SK-N-SH (cell line): ENCODE data around the gene EZH1. TPM values are rescaled to one million over a fixed set of nuclear protein-coding genes. Genes with fewer than 3 reads are reported as not detected.

Source experiments
- CTCF ChIA-PET: fragments of 300-600, 350-600 bp; formaldehyde crosslinking; extraction: SDS; loops from one replicate; lab custom pipeline; 2021; lab: Yijun Ruan, JAX
- POLR2A ChIA-PET: fragments of 350-600 bp; sonication (Branson Sonifier 250); formaldehyde crosslinking; extraction: SDS; loops from one replicate; lab custom pipeline; 2020; ENCODE audit warnings: antibody characterized with exemption, inconsistent platforms; lab: Yijun Ruan, JAX
- DNase-seq: peaks from one replicate; pipeline ENCODE4 v3.0.0; 2012
- H2AFZ ChIP-seq: fragments of 200-600 bp; sonication (generic); 2 replicates; pipeline ENCODE4 v1.8.1; 2016; ENCODE audit warnings: antibody characterized with exemption, mild to moderate bottlenecking, low read depth
- H3F3A ChIP-seq: fragments of 200-600 bp; sonication (generic); replicated peaks from 2 replicates; pipeline ENCODE3; 2016; ENCODE audit warnings: antibody characterized with exemption, mild to moderate bottlenecking; ENCODE audit not compliant: insufficient read depth
- H3K27ac ChIP-seq, 2 experiments: fragments of 200-500 bp in 1 of 2; fragments of 200-600 bp in 1 of 2; sonication (Bioruptor generic) in 1 of 2; sonication (generic), shearing (Covaris generic) in 1 of 2; 2 replicates each; pipeline versions ENCODE4 v1.5.1 to v1.6.1; 2014 to 2016; ENCODE audit warnings: low read depth in 2 of 2, inconsistent platforms in 1 of 2, low read length in 1 of 2, mild to moderate bottlenecking in 1 of 2, mixed read lengths in 1 of 2
- H3K27me3 ChIP-seq: fragments of 200-600 bp; sonication (generic), shearing (Covaris generic); 2 replicates; pipeline ENCODE4 v1.6.1; 2016; ENCODE audit warnings: mixed run types; ENCODE audit not compliant: insufficient read depth
- H3K36me3 ChIP-seq, 2 experiments: fragments of 200-500 bp in 1 of 2; fragments of 200-600 bp in 1 of 2; sonication (Bioruptor generic) in 1 of 2; sonication (generic) in 1 of 2; replicated peaks in 1 of 2; 2 replicates each; pipeline versions ENCODE3 to v1.5.1; 2014 to 2016; ENCODE audit warnings: low read length in 1 of 2, mild to moderate bottlenecking in 1 of 2; ENCODE audit not compliant: insufficient read depth in 2 of 2, control insufficient read depth in 1 of 2
- H3K4me1 ChIP-seq, 2 experiments: fragments of 200-500 bp in 1 of 2; fragments of 200-600 bp in 1 of 2; sonication (Bioruptor generic) in 1 of 2; sonication (generic), shearing (Covaris generic) in 1 of 2; 2 replicates each; pipeline versions ENCODE4 v1.5.1 to v1.6.1; 2014 to 2016; ENCODE audit warnings: low read depth in 1 of 2, low read length in 1 of 2, mixed run types in 1 of 2; ENCODE audit not compliant: insufficient read depth in 2 of 2, control insufficient read depth in 1 of 2
- H3K4me2 ChIP-seq: fragments of 200-600 bp; sonication (generic), shearing (Covaris generic); 2 replicates; pipeline ENCODE4 v1.6.1; 2017; ENCODE audit warnings: mixed run types
- H3K4me3 ChIP-seq, 2 experiments: fragments of 200-500 bp in 1 of 2; fragments of 200-600 bp in 1 of 2; sonication (Bioruptor generic) in 1 of 2; sonication (generic), shearing (Covaris generic) in 1 of 2; 2 replicates each; pipeline versions ENCODE4 v1.5.1 to v1.8.1; 2014 to 2016; ENCODE audit warnings: low read depth in 2 of 2, inconsistent platforms in 1 of 2, low read length in 1 of 2, mild to moderate bottlenecking in 1 of 2, mixed read lengths in 1 of 2, moderate library complexity in 1 of 2
- H3K79me2 ChIP-seq: fragments of 200-600 bp; sonication (generic); 2 replicates; pipeline ENCODE4 v1.8.1; 2017; ENCODE audit warnings: mild to moderate bottlenecking; ENCODE audit not compliant: insufficient read depth
- H3K9ac ChIP-seq: fragments of 200-600 bp; sonication (generic); 2 replicates; pipeline ENCODE4 v1.6.1; 2017; ENCODE audit warnings: mixed run types
- H3K9me2 ChIP-seq: fragments of 200-600 bp; sonication (generic); 2 replicates; pipeline ENCODE4 v1.6.1; 2017; ENCODE audit warnings: mixed run types
- H3K9me3 ChIP-seq: fragments of 200-600 bp; sonication (generic); 2 replicates; pipeline ENCODE4 v1.6.1; 2017; ENCODE audit warnings: mixed run types, mild to moderate bottlenecking, moderate library complexity
- H4K20me1 ChIP-seq: fragments of 200-600 bp; sonication (generic); 2 replicates; pipeline ENCODE4 v1.6.1; 2017; ENCODE audit warnings: mild to moderate bottlenecking, mixed run types; ENCODE audit not compliant: insufficient read depth
- CHD2 ChIP-seq: fragments of 150-350 bp; IDR thresholded peaks from 2 replicates; pipeline ENCODE4 v1.6.1; 2018; ENCODE audit warnings: low read length; ENCODE audit not compliant: partially characterized antibody
- ELF1 ChIP-seq: IDR thresholded peaks from 2 replicates; pipeline ENCODE4 v1.4.0; 2012
- EP300 ChIP-seq, 2 experiments: IDR thresholded peaks; 2 replicates each; pipeline versions ENCODE4 v1.4.0 to v1.6.1; 2012; ENCODE audit warnings: borderline replicate concordance in 1 of 2, low read depth in 1 of 2, low read length in 1 of 2
- EZH2phosphoT487 ChIP-seq: fragments of 200-600 bp; sonication (generic); IDR thresholded peaks from 2 replicates; pipeline ENCODE4 v1.6.1; 2017; ENCODE audit warnings: low read depth, mixed run types, mild to moderate bottlenecking, antibody characterized with exemption, moderate library complexity, borderline replicate concordance
- FOSL2 ChIP-seq: IDR thresholded peaks from 2 replicates; pipeline ENCODE4 v1.4.0; 2012; ENCODE audit warnings: low read depth, mild to moderate bottlenecking, moderate library complexity, borderline replicate concordance
- GABPA ChIP-seq: IDR thresholded peaks from 2 replicates; pipeline ENCODE4 v1.4.0; 2012; ENCODE audit warnings: low read depth, mild to moderate bottlenecking
- MAX ChIP-seq: IDR thresholded peaks from 2 replicates; pipeline ENCODE4 v1.4.0; 2012; ENCODE audit warnings: low read depth
- MXI1 ChIP-seq: IDR thresholded peaks from 2 replicates; pipeline ENCODE4 v1.6.1; 2012; ENCODE audit warnings: mild to moderate bottlenecking, low read depth, low read length, improper control_type of control experiment
- NFIC ChIP-seq: IDR thresholded peaks from 2 replicates; pipeline ENCODE4 v1.4.0; 2012; ENCODE audit warnings: borderline replicate concordance
- POLR2AphosphoS5 ChIP-seq: IDR thresholded peaks from 2 replicates; pipeline ENCODE4 v1.6.1; 2012; ENCODE audit warnings: low read depth, low read length
- RAD21 ChIP-seq: IDR thresholded peaks from 2 replicates; pipeline ENCODE4 v1.6.1; 2012; ENCODE audit warnings: mild to moderate bottlenecking, low read length
- RCOR1 ChIP-seq: fragments of 150-350 bp; IDR thresholded peaks from 2 replicates; pipeline ENCODE4 v1.6.1; 2017; ENCODE audit warnings: antibody characterized with exemption, low read length
- RFX5 ChIP-seq: IDR thresholded peaks from 2 replicates; pipeline ENCODE4 v1.6.1; 2012; ENCODE audit warnings: mild to moderate bottlenecking, improper control_type of control experiment, low read length
- RXRA ChIP-seq: IDR thresholded peaks from 2 replicates; pipeline ENCODE4 v1.4.0; 2012; ENCODE audit warnings: low read depth, mild to moderate bottlenecking, borderline replicate concordance
- SIN3A ChIP-seq: IDR thresholded peaks from 2 replicates; pipeline ENCODE4 v1.6.1; 2012; ENCODE audit warnings: low read depth, mild to moderate bottlenecking, low read length, moderate library complexity, borderline replicate concordance
- TAF1 ChIP-seq: IDR thresholded peaks from 2 replicates; pipeline ENCODE4 v1.6.1; 2012; ENCODE audit warnings: low read depth, mild to moderate bottlenecking, low read length, moderate library complexity, borderline replicate concordance
- WGBS: methylation state at CpG from one replicate; pipeline ENCODE4 v1.1.6; 2017; ENCODE audit warnings: low lambda C conversion rate; 5-methylcytosine and 5-hydroxymethylcytosine counted together
- polyA plus RNA-seq, 3 experiments: library from polyadenylated mRNA; depleted of rRNA; stranded (reverse); fragments of >200 nt; gene quantifications; 2 replicates each; pipeline ENCODE4 v1.2.3, GENCODE V29; 2012
- TF ChIP-seq, protein P1 (sequence below): IDR thresholded peaks from 2 replicates; pipeline ENCODE4; 2012

The EZH1 gene
- polyA plus RNA-seq, 1 of the 3 experiments (the other 2 are of a cell fraction), result 28.6 TPM

DNA sequence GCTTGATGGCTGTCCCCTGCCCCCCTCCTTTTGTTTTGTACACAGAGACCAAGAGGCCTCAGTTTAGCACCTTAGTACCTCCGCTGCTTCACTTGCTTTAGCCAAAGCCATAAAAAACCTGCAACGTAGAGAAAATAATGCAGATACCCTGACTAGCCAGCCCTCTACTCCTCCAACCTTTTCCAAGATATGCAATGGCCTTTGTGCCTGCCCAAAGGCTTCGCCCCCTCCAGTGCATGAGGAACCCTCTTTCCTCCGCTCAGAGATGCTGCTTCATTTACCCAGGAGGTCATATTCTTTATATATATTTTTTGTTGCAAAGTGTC, 45.5 kb downstream of the EZH1 start:
- TF ChIP-seq EP300 (IDR thresholded peaks at IDR 0.05; ENCODE audit: borderline replicate concordance in 1 of 2, low read depth in 1 of 2, low read length in 1 of 2) (no peak), RAD21 (no peak), GABPA (no peak), RFX5 (no peak), TAF1 (no peak), RXRA (no peak), MAX (no peak), CHD2 (no peak), ELF1 (no peak)
- TF ChIP-seq, protein P1, sequence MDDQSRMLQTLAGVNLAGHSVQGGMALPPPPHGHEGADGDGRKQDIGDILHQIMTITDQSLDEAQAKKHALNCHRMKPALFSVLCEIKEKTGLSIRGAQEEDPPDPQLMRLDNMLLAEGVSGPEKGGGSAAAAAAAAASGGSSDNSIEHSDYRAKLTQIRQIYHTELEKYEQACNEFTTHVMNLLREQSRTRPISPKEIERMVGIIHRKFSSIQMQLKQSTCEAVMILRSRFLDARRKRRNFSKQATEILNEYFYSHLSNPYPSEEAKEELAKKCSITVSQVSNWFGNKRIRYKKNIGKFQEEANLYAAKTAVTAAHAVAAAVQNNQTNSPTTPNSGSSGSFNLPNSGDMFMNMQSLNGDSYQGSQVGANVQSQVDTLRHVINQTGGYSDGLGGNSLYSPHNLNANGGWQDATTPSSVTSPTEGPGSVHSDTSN, result no peak
- TF ChIP-seq, all 33 proteins: peak for 0
- Histone ChIP-seq H2AFZ (no peak overlapping the region), H3K27me3 (no peaks in the 10 kb centered on the region), H3K27ac (no peak overlapping the region; a peak in 1 of 4 replicates), H3K9me2 (no peaks in the 10 kb centered on the region), H3K4me1 (peaks cover 0 to 6% of the 10 kb centered on the region in 2 experiments; a peak in 2 of 4 replicates), H3K9me3 (no peaks in the 10 kb centered on the region), H3K4me2 (no peak overlapping the region; the same call in 1 of the 2 replicates), H4K20me1 (no peaks in the 10 kb centered on the region), H3K9ac (no peak overlapping the region), H3K79me2 (no peaks in the 10 kb centered on the region), H3K4me3 (no peak overlapping the region), H3F3A (peaks cover 3% of the 10 kb centered on the region), H3K36me3 (peaks cover 15 to 51% of the 10 kb centered on the region in 2 experiments)
- ChIA-PET POLR2A (no interaction called here), CTCF (interaction anchor here (1.0 to 4.7 kb wide), 3 partner anchors 19 to 125 kb away, joined by 3 to 26 read pairs (median 6); partner anchors contain the start of gene PSMC3IP)
- 98% methylated on average over 4 of the region's 4 CpGs for WGBS
- DNase-seq, result no peak

DNA sequence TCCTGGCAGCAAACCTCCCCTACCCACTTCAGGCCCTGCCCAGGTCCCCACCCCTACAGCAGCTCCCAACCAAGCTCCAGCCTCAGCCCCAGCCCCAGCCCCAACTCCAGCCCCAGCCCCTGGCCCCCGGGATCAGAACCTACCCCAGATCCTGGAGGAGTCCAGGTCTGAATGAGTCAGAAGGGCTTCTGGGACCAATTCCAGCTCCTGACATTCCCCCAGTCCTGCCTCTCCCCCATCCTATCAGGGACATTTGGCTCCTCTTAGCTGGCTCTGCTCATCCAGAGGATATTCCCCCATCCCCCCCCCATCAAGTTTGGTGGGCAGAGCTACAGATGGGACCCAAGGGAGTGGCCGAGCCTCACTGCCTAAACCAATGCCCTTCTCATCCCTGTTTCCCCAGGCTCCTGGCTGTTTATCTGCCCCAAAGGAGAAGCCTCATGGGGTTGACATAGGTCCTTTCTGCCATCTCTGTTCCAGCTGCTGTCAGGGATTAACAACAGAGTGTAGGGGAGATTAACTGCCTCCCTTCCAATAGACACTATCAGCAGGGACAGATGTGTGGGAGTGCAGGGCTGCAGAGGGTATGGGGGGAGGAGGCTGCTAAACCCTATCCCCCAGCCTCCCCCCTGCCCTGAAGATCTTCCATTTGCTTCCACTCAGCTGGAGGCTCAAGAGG, 46.0 kb downstream of the EZH1 start:
- Histone ChIP-seq H3K27me3 (no peaks in the 10 kb centered on the region), H3K4me3 (no peak overlapping the region), H3K9me3 (no peaks in the 10 kb centered on the region), H3F3A (peaks cover 3% of the 10 kb centered on the region), H3K27ac (no peak overlapping the region; a peak in 1 of 4 replicates), H4K20me1 (no peaks in the 10 kb centered on the region), H3K36me3 (peaks cover 10 to 50% of the 10 kb centered on the region in 2 experiments), H3K9me2 (no peaks in the 10 kb centered on the region), H3K4me1 (peaks cover 0 to 6% of the 10 kb centered on the region in 2 experiments; a peak in 2 of 4 replicates), H3K4me2 (peak overlapping the region; percentile 48; the same call in 1 of the 2 replicates), H3K9ac (no peak overlapping the region), H2AFZ (no peak overlapping the region), H3K79me2 (no peaks in the 10 kb centered on the region)
- POLR2A ChIA-PET, result no interaction called here
- peak; percentile 32 for DNase-seq
- no peak for TF ChIP-seq MAX
- no peak for TF ChIP-seq EZH2phosphoT487
- no peak for TF ChIP-seq TAF1
- TF ChIP-seq RAD21, result no peak
- TF ChIP-seq NFIC, result peak; percentile 69
- no peak for TF ChIP-seq SIN3A
- TF ChIP-seq FOSL2, result peak; percentile 62
- TF ChIP-seq POLR2AphosphoS5, result peak; percentile 36; the same call in 1 of the 2 replicates
- no peak for TF ChIP-seq RCOR1
- TF ChIP-seq GABPA, result no peak
- TF ChIP-seq, protein P1, result no peak
- TF ChIP-seq ELF1, result no peak
- TF ChIP-seq MXI1, result no peak
- CTCF ChIA-PET, result interaction anchor here (0.7 to 4.7 kb wide), 5 partner anchors 22 to 969 kb away, joined by 3 to 26 read pairs (median 3); partner anchors contain the start of gene PSMC3IP
- 36% methylated on average over 2 of the region's 2 CpGs for WGBS
